Measurements from ENCODE around the gene DRD3.

Gene DRD3

DNA sequence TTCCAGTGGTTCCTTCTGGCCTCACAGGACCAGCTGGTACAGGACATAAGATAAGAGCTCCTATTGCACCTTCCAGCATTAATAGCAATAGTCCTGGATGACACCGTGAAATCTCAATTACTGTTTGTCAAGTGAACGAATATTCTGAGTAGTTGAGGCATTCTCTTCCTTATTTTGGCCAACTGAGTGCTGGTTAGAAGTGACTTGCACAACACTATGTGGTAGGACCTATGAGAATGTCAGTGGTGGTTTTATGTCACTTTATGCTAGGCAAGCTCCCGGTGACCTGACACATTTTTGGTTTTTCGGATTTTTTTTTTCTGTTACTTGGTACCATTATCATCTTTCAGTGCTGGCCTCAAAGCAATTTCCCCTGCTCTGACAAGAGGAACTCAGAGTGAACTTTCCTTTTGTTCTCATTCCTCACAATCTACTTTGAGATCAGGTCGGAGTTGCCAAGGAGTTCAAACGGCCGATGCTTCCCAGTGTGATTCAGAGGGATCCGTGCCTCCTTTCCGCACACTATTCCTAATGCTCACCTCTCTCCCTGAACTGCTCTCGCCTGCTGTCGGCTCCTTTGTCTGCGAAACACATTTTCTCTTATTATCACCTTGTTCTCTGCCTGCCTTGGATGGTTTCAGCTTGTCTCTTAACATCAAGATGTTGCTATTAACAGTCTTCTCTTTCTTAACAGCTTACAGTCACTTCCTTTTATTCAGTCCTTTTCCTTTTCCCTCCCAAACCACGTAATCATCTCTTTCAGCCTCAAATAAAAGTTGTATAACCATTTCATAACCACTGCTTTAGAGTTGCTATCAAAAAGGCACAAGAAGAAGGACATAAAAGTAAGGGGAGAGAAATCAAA, 86.5 kb downstream of the DRD3 start:
- no peaks in the 10 kb centered on the region for H3K9me3 ChIP-seq (ENCODE audit: low read depth, low read length)
- H3K9ac ChIP-seq (ENCODE audit: insufficient read length) = no peak overlapping the region
- no peak for DNase-seq (ENCODE audit: low read depth, low spot score)
- peaks cover 8% of the 10 kb centered on the region; the same call in 1 of the 2 replicates for H3K36me3 ChIP-seq (ENCODE audit: insufficient read depth, low read length)
- no peak overlapping the region for H3K27ac ChIP-seq
- H3K4me3 ChIP-seq = no peak overlapping the region
- TF ChIP-seq POLR2AphosphoS5 (IDR thresholded peaks at IDR 0.05; ENCODE audit: borderline replicate concordance, low read depth, low read length) = no peak
- no peak for TF ChIP-seq FOXP2 (optimal IDR thresholded peaks at IDR 0.05; ENCODE audit: control extremely low read depth, extremely low read length, insufficient read depth)
- no peak for TF ChIP-seq EZH2 (IDR thresholded peaks at IDR 0.05)

DNA sequence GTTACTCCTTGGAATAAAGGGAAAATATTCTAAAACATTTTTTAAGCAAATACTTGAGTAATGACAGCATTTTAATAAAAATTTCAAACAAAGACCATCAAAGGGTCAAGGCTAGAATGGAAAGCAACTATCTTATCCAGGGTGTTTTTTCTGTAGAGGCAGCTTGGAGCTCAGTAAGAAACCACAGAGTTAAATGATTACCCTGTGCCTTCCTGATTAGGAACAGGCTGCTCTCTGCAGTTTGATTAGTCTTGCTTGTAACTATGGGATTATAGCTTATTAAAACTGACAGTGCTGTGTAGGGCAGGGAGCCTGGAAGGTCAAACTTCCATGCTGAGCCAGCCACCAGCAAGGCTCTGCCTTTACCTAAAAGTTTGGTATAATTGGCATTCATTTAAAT, 89.2 kb downstream of the DRD3 start:
- no peak for DNase-seq (ENCODE audit: low read depth, low spot score)
- Histone ChIP-seq H3K27ac (no peak overlapping the region), H3K9ac (ENCODE audit: insufficient read length) (no peak overlapping the region), H3K36me3 (ENCODE audit: insufficient read depth, low read length) (peaks cover 32% of the 10 kb centered on the region), H3K4me3 (no peak overlapping the region), H3K9me3 (ENCODE audit: low read depth, low read length) (no peaks in the 10 kb centered on the region)
- TF ChIP-seq EZH2 (IDR thresholded peaks at IDR 0.05) (no peak), POLR2AphosphoS5 (IDR thresholded peaks at IDR 0.05; ENCODE audit: borderline replicate concordance, low read depth, low read length) (no peak), FOXP2 (optimal IDR thresholded peaks at IDR 0.05; ENCODE audit: control extremely low read depth, extremely low read length, insufficient read depth) (no peak)

DNA sequence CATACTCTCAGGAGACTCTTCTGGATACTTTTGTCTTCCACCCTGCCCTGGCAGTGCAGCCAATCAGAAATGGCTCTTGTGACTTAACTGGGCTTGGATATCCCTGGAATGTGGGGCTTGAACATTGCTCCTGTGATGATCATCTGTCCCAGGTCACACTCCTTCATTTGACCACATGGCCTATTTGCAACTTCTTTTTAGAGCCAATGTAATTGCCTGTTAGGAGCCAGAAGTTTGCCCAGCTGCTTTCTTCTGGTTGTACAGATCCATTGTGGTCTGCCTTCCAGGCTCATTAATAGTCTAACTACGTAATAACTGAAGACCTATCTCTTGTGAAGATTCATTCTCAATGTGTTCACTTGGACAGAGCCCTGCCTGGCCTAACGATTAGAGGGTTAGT, 92.5 kb downstream of the DRD3 start:
- TF ChIP-seq FOXP2 (optimal IDR thresholded peaks at IDR 0.05; ENCODE audit: control extremely low read depth, extremely low read length, insufficient read depth) (no peak), POLR2AphosphoS5 (IDR thresholded peaks at IDR 0.05; ENCODE audit: borderline replicate concordance, low read depth, low read length) (no peak), EZH2 (IDR thresholded peaks at IDR 0.05) (no peak)
- Histone ChIP-seq H3K9ac (ENCODE audit: insufficient read length) (no peak overlapping the region), H3K9me3 (ENCODE audit: low read depth, low read length) (no peaks in the 10 kb centered on the region), H3K27ac (no peak overlapping the region), H3K4me3 (no peak overlapping the region), H3K36me3 (ENCODE audit: insufficient read depth, low read length) (peaks cover 60% of the 10 kb centered on the region)
- DNase-seq (ENCODE audit: low read depth, low spot score) = no peak

DNA sequence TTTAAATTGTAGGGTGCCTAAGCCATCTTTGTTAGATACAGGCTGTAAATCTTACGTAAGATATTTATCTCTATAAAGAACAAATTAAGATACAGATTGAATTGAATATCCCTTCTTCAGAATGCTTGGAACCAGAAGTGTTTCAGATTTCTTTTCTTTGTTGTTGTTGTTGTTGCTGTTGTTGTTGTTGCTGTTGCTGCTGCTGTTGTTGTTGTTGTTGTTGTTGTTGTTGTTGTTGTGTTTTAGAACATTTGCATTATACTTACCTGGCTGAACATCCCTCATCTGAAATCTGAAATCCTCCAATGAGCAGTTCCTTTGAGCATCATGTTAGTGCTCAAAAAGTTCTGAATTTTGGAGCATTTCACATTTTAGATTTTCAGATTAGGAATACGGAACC, 95.7 kb downstream of the DRD3 start:
- H3K9me3 ChIP-seq (ENCODE audit: low read depth, low read length) = no peaks in the 10 kb centered on the region
- TF ChIP-seq POLR2AphosphoS5 (IDR thresholded peaks at IDR 0.05; ENCODE audit: borderline replicate concordance, low read depth, low read length) (no peak), FOXP2 (optimal IDR thresholded peaks at IDR 0.05; ENCODE audit: control extremely low read depth, extremely low read length, insufficient read depth) (no peak), EZH2 (IDR thresholded peaks at IDR 0.05) (no peak)

DNA sequence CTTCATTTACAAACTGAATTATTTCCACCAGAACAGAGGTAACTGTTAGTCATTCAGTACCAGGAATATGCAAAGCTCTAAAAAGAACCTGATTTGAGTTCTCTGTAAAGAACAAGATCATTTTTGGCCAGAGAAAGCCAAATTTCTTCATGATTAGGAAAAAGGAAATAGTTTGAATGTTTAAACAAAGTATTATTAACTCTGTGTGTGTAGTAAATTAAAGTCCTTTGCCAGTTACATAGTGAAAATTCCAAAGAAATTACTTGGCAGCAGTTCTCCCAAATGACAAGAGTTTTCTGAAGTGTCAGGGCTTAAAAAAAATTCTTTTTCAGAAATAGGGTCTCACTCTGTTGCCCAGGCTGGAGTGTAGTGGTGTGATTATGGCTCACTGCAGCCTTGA, 97.8 kb downstream of the DRD3 start:
- TF ChIP-seq EZH2 (IDR thresholded peaks at IDR 0.05) = no peak
- TF ChIP-seq POLR2AphosphoS5 (IDR thresholded peaks at IDR 0.05; ENCODE audit: borderline replicate concordance, low read depth, low read length) = no peak
- no peak for TF ChIP-seq FOXP2 (optimal IDR thresholded peaks at IDR 0.05; ENCODE audit: control extremely low read depth, extremely low read length, insufficient read depth)
- no peak overlapping the region for H3K27ac ChIP-seq
- H3K9ac ChIP-seq (ENCODE audit: insufficient read length) = no peak overlapping the region
- no peak overlapping the region for H3K4me3 ChIP-seq
- DNase-seq (ENCODE audit: low read depth, low spot score) = no peak
- H3K36me3 ChIP-seq (ENCODE audit: insufficient read depth, low read length) = peaks cover 88% of the 10 kb centered on the region
- H3K9me3 ChIP-seq (ENCODE audit: low read depth, low read length) = no peaks in the 10 kb centered on the region

More for the DNA sequence above, 95.7 kb downstream of the DRD3 start:
- Histone ChIP-seq H3K27ac (no peak overlapping the region), H3K4me3 (no peak overlapping the region), H3K9ac (ENCODE audit: insufficient read length) (no peak overlapping the region), H3K36me3 (ENCODE audit: insufficient read depth, low read length) (peaks cover 91% of the 10 kb centered on the region)
- no peak for DNase-seq (ENCODE audit: low read depth, low spot score)

DNA sequence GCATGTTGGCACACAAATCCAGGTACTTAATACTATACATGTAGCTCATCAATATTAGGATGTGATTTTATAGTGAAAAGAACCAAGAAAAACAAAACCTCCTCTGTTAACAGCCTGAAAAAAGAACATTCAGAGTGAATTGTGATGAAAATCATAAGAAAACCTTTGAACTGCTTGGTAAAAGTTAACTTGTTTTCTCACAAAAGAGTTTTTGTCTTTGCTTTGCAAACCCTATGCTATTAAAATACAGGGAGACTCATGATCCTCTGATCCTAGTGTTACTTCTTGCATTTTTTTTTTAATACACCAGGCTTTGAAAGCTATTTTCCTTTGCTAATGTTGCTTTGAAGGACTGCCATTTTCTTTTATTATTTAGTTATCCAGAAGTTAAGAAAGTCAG, 98.7 kb downstream of the DRD3 start:
- H3K36me3 ChIP-seq (ENCODE audit: insufficient read depth, low read length) = peaks cover 89% of the 10 kb centered on the region
- no peak overlapping the region for H3K4me3 ChIP-seq
- DNase-seq (ENCODE audit: low read depth, low spot score) = no peak
- H3K27ac ChIP-seq = no peak overlapping the region
- H3K9ac ChIP-seq (ENCODE audit: insufficient read length) = no peak overlapping the region
- TF ChIP-seq POLR2AphosphoS5 (IDR thresholded peaks at IDR 0.05; ENCODE audit: borderline replicate concordance, low read depth, low read length) = no peak
- TF ChIP-seq EZH2 (IDR thresholded peaks at IDR 0.05) = no peak
- no peak for TF ChIP-seq FOXP2 (optimal IDR thresholded peaks at IDR 0.05; ENCODE audit: control extremely low read depth, extremely low read length, insufficient read depth)
- H3K9me3 ChIP-seq (ENCODE audit: low read depth, low read length) = no peaks in the 10 kb centered on the region

DNA sequence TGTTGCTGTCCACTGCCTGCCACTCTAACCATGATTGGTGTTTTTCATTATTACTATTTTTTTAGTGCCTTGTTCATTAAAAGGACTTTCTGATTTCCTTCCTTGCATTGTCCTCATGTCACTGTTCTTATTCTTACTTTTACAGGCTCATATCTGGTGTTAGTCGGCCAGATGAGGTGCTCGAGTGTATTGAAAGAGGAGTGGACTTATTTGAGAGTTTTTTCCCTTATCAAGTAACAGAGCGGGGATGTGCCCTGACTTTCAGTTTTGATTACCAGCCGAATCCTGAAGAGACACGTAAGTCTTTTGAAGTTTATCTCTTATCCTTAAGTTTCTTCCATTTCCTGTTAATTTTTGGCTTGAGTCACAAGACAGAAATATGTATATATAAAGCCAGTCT, 99.1 kb downstream of the DRD3 start:
- no peak overlapping the region for H3K9ac ChIP-seq (ENCODE audit: insufficient read length)
- H3K4me3 ChIP-seq = no peak overlapping the region
- TF ChIP-seq EZH2 (IDR thresholded peaks at IDR 0.05) (no peak), POLR2AphosphoS5 (IDR thresholded peaks at IDR 0.05; ENCODE audit: borderline replicate concordance, low read depth, low read length) (no peak), FOXP2 (optimal IDR thresholded peaks at IDR 0.05; ENCODE audit: control extremely low read depth, extremely low read length, insufficient read depth) (no peak)
- H3K27ac ChIP-seq = no peak overlapping the region
- DNase-seq (ENCODE audit: low read depth, low spot score) = no peak
- no peaks in the 10 kb centered on the region for H3K9me3 ChIP-seq (ENCODE audit: low read depth, low read length)
- H3K36me3 ChIP-seq (ENCODE audit: insufficient read depth, low read length) = peaks cover 91% of the 10 kb centered on the region

DNA sequence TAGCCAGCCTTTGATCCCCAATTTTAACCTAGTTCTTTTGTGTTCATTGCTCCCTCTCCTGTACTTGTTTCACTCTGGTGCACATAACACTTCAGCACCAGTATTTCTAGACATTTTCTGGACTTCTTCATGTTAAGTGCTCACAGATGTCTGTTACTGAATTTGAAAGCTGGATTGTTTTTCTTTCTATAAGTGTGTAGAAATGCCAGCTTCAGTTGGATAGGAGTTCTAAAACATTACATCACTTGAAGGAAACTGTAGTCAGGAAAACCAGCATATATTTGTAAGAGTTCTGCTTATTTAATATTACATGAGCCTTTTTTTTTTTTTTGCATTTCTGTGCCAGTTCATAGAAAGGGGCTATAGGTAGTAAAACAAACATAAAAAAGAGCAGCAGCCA, 100.7 kb downstream of the DRD3 start:
- no peak for DNase-seq (ENCODE audit: low read depth, low spot score)
- Histone ChIP-seq H3K4me3 (no peak overlapping the region), H3K27ac (no peak overlapping the region), H3K36me3 (ENCODE audit: insufficient read depth, low read length) (peaks cover 96% of the 10 kb centered on the region), H3K9ac (ENCODE audit: insufficient read length) (no peak overlapping the region), H3K9me3 (ENCODE audit: low read depth, low read length) (no peaks in the 10 kb centered on the region)
- no peak for TF ChIP-seq FOXP2 (optimal IDR thresholded peaks at IDR 0.05; ENCODE audit: control extremely low read depth, extremely low read length, insufficient read depth)
- TF ChIP-seq POLR2AphosphoS5 (IDR thresholded peaks at IDR 0.05; ENCODE audit: borderline replicate concordance, low read depth, low read length) = no peak
- TF ChIP-seq EZH2 (IDR thresholded peaks at IDR 0.05) = no peak
